ENCODE data around the gene TNS3.

DNA sequence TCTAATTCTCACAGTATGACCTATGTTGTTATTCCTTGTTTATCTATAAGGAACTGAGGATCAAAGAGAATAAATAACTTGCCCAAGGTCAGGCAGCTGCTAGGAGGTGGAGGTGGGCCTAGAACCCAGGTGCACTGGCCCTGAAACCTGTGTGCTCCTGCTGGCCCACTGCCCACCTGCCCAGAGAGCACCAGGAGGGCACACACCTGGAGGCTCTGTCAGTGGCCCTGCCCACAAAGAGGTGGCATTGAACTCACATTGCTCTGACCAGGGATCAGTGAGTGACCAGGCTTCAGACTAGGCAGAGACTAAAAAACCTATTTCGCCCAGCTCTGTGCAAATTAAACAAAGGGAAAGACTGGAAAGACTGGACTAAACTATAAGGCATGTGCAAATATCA lies 210.6 kb downstream of the TNS3 start:
- no peak for TF ChIP-seq CTCF (conservative IDR thresholded peaks at IDR 0.05 in 1 of 2, IDR thresholded peaks at IDR 0.05 in 1 of 2; ENCODE audit: extremely low read depth in 1 of 2, insufficient read depth in 1 of 2, low read depth in 1 of 2, low read length in 2 of 2)
- no peak for TF ChIP-seq EZH2 (IDR thresholded peaks at IDR 0.05; ENCODE audit: borderline replicate concordance, low read length)
